HepG2 (cell line): ENCODE measurements around the gene NEURL3. TPM values are rescaled to one million over a fixed set of nuclear protein-coding genes. Genes with fewer than 3 reads are reported as not detected.

Experiments
- ARNT2 ChIP-seq: sonication (generic); formaldehyde crosslinking; IDR thresholded peaks from 2 replicates; pipeline ENCODE4 v1.8.0; 2022; ENCODE audit warnings: mild to moderate bottlenecking, low read depth, missing genetic modification reagents, moderate library complexity
- CBX5 ChIP-seq: sonication (generic); formaldehyde crosslinking; IDR thresholded peaks from 2 replicates; pipeline ENCODE4 v1.4.0; 2020; ENCODE audit warnings: missing genetic modification reagents, borderline replicate concordance
- CCDC6 ChIP-seq: sonication (generic); formaldehyde crosslinking; IDR thresholded peaks from 2 replicates; pipeline ENCODE4 v1.8.1; 2022; ENCODE audit warnings: mild to moderate bottlenecking, missing genetic modification reagents, moderate library complexity
- CHD4 ChIP-seq: fragments of 200-600 bp; sonication (generic); IDR thresholded peaks from 2 replicates; pipeline ENCODE4 v1.7.0; 2017; ENCODE audit warnings: mild to moderate bottlenecking, low read length, borderline replicate concordance
- DNMT3B ChIP-seq: conservative IDR thresholded peaks from 2 replicates; pipeline ENCODE4 v1.6.1; 2016; ENCODE audit warnings: missing biosample characterization, control low read depth
- FLYWCH1 ChIP-seq: sonication (generic); formaldehyde crosslinking; IDR thresholded peaks from 2 replicates; pipeline ENCODE4 v1.8.1; 2023; ENCODE audit warnings: mild to moderate bottlenecking, missing genetic modification reagents
- GATAD2A ChIP-seq: IDR thresholded peaks from 2 replicates; pipeline ENCODE4 v1.6.1; 2016
- MZF1 ChIP-seq: sonication (generic); formaldehyde crosslinking; IDR thresholded peaks from 2 replicates; pipeline ENCODE4 v1.8.1; 2023; ENCODE audit warnings: mild to moderate bottlenecking, missing genetic modification reagents, borderline replicate concordance
- PBX2 ChIP-seq: IDR thresholded peaks from 2 replicates; pipeline ENCODE4 v1.6.1; 2016; ENCODE audit warnings: control low read depth
- PCBP1 ChIP-seq: fragments of 200-400 bp; formaldehyde crosslinking; IDR thresholded peaks from 2 replicates; pipeline ENCODE4 v1.6.1; 2017; ENCODE audit warnings: mild to moderate bottlenecking, low read depth, low read length, borderline replicate concordance
- PHF21A ChIP-seq: sonication (generic); formaldehyde crosslinking; IDR thresholded peaks from 2 replicates; pipeline ENCODE4 v1.5.0; 2020; ENCODE audit warnings: mild to moderate bottlenecking, missing genetic modification reagents
- PLSCR1 ChIP-seq: sonication (generic); formaldehyde crosslinking; IDR thresholded peaks from 2 replicates; pipeline ENCODE4 v1.5.0; 2020; ENCODE audit warnings: missing genetic modification reagents, mild to moderate bottlenecking, borderline replicate concordance
- SMARCE1 ChIP-seq: fragments of 450-650 bp; IDR thresholded peaks from 2 replicates; pipeline ENCODE4 v1.6.1; 2017; ENCODE audit warnings: borderline replicate concordance
- SNAI1 ChIP-seq: sonication (generic); formaldehyde crosslinking; IDR thresholded peaks from 2 replicates; pipeline ENCODE4 v1.5.0; 2020; ENCODE audit warnings: mild to moderate bottlenecking, missing genetic modification reagents, borderline replicate concordance
- TCF7L2 ChIP-seq: IDR thresholded peaks from 2 replicates; pipeline ENCODE4 v1.6.1; 2011; ENCODE audit warnings: mild to moderate bottlenecking, low read depth, low read length, moderate library complexity
- TIGD3 ChIP-seq: sonication (generic); formaldehyde crosslinking; IDR thresholded peaks from 2 replicates; pipeline ENCODE4 v1.5.1; 2020; ENCODE audit warnings: mild to moderate bottlenecking, missing genetic modification reagents, borderline replicate concordance
- TRIM24 ChIP-seq: sonication (generic); formaldehyde crosslinking; IDR thresholded peaks from 2 replicates; pipeline ENCODE4 v1.8.0; 2022; ENCODE audit warnings: mild to moderate bottlenecking, missing genetic modification reagents
- YEATS4 ChIP-seq: sonication (generic); formaldehyde crosslinking; IDR thresholded peaks from 2 replicates; pipeline ENCODE4 v1.4.0; 2020; ENCODE audit warnings: missing genetic modification reagents, borderline replicate concordance
- ZIK1 ChIP-seq: sonication (generic); formaldehyde crosslinking; IDR thresholded peaks from 2 replicates; pipeline ENCODE4 v1.5.0; 2020; ENCODE audit warnings: mild to moderate bottlenecking, low read depth, missing genetic modification reagents, borderline replicate concordance
- ZNF20 ChIP-seq: sonication (generic); formaldehyde crosslinking; IDR thresholded peaks from 2 replicates; pipeline ENCODE4 v1.4.0; 2020; ENCODE audit warnings: mild to moderate bottlenecking, moderate library complexity, missing genetic modification reagents
- ZNF263 ChIP-seq: sonication (generic); formaldehyde crosslinking; IDR thresholded peaks from 2 replicates; pipeline ENCODE4 v1.4.0; 2020; ENCODE audit warnings: missing genetic modification reagents
- ZNF30 ChIP-seq: sonication (generic); formaldehyde crosslinking; IDR thresholded peaks from 2 replicates; pipeline ENCODE4 v1.5.0; 2020; ENCODE audit warnings: mild to moderate bottlenecking, missing genetic modification reagents
- ZNF333 ChIP-seq: sonication (generic); formaldehyde crosslinking; IDR thresholded peaks from 2 replicates; pipeline ENCODE4 v1.4.0; 2020; ENCODE audit warnings: mild to moderate bottlenecking, missing genetic modification reagents, borderline replicate concordance
- ZNF569 ChIP-seq: sonication (generic); formaldehyde crosslinking; IDR thresholded peaks from 2 replicates; pipeline ENCODE4 v1.5.0; 2020; ENCODE audit warnings: mild to moderate bottlenecking, missing genetic modification reagents, moderate library complexity, borderline replicate concordance
- ZNF639 ChIP-seq: conservative IDR thresholded peaks from 2 replicates; pipeline ENCODE4 v1.6.1; 2018; ENCODE audit warnings: missing genetic modification reagents
- polyA plus RNA-seq, 8 experiments: library from polyadenylated mRNA; depleted of rRNA in 3 of 8; stranded (reverse) in 7 of 8; unstranded in 1 of 8; fragments of >200 nt; fragmentation: Illumina TruSeq in 4 of 8; extraction: Trizol in 4 of 8; gene quantifications; 2 replicates each; pipeline versions ENCODE4 v1.2.1 to v1.2.3, GENCODE V29; 2011 to 2016; ENCODE audit warnings: low read depth in 4 of 8, missing spikeins in 1 of 8, mixed read lengths in 1 of 8; ENCODE audit not compliant: insufficient read depth in 1 of 8
- total RNA-seq, 5 experiments: library from RNA; depleted of rRNA; stranded (reverse); fragments of >200 nt; fragmentation: Illumina TruSeq; extraction: Trizol; gene quantifications; 2 replicates each; pipeline ENCODE4 v1.2.3, GENCODE V29; 2016; ENCODE audit warnings: low read depth in 1 of 5

Gene NEURL3
- total and polyA plus RNA-seq, 2 of the 13 experiments (the other 11 are each of a cell fraction or from before 2014, with no cell fraction given) = 0.16 to 1.2 TPM

- TF ChIP-seq TCF7L2 (no peak), ZNF263 (peak; percentile 80), CCDC6 (CRISPR knock-in tag) (no peak), CBX5 (CRISPR knock-in tag) (no peak), FLYWCH1 (CRISPR knock-in tag) (no peak), PLSCR1 (CRISPR knock-in tag) (no peak), MZF1 (CRISPR knock-in tag) (no peak), SMARCE1 (no peak), ZNF569 (CRISPR knock-in tag) (no peak), ZNF20 (CRISPR knock-in tag) (no peak), CHD4 (no peak), YEATS4 (CRISPR knock-in tag) (peak; percentile 41; the same call in 1 of the 2 replicates), PHF21A (CRISPR knock-in tag) (peak; percentile 88), ZIK1 (0 out of 2 replicates have a peak, but pooled peaks have one; percentile 47), GATAD2A (CRISPR knock-in tag) (peak; percentile 63), PBX2 (CRISPR knock-in tag) (no peak), DNMT3B (no peak), ARNT2 (CRISPR knock-in tag) (no peak), TRIM24 (CRISPR knock-in tag) (no peak), SNAI1 (CRISPR knock-in tag) (no peak), PCBP1 (0 out of 2 replicates have a peak, but pooled peaks have one; percentile 24), TIGD3 (CRISPR knock-in tag) (no peak), ZNF639 (peak; percentile 45), ZNF333 (CRISPR knock-in tag) (peak; percentile 38; the same call in 1 of the 2 replicates), ZNF30 (no peak)
Measured at GRCh38 chr2:96501886-96502810, 3.0 kb downstream of the NEURL3 start (continued).
